ENCODE data around the gene OR8B8. TPM values are rescaled to one million over a fixed set of nuclear protein-coding genes. Genes with fewer than 3 reads are reported as not detected.
"Not testable (repeated sequence)": the region's sequence is repeated elsewhere in the genome, so short reads cannot be mapped to it uniquely, and the experiment has no call there.

The OR8B8 gene
- total RNA-seq, 1 donor from 2014 or later, result not detected

- Histone ChIP-seq H3K4me3 (no peak overlapping the region), H3K9me3 (no peaks in the 10 kb centered on the region), H3K4me1 (no peaks in the 10 kb centered on the region), H3K36me3 (no peaks in the 10 kb centered on the region), H3K27me3 (no peaks in the 10 kb centered on the region), H3K27ac (no peak overlapping the region)
- no peak for DNase-seq (ENCODE audit: extremely low spot score in 2 of 2)
- intact Hi-C loops (cut with DNase I), result no loop called here
- TF ChIP-seq POLR2AphosphoS5 (IDR thresholded peaks at IDR 0.05; ENCODE audit: insufficient read depth in 1 of 2, low read depth in 1 of 2), result no peak
- no peak for TF ChIP-seq POLR2A (IDR thresholded peaks at IDR 0.05)
- no peak for TF ChIP-seq CTCF (IDR thresholded peaks at IDR 0.05)
Measured at GRCh38 chr11:124463324-124463723, 17.8 kb upstream of the OR8B8 start.

GRCh38 chr11:124460459-124460858, 15.0 kb upstream of the OR8B8 start:
- TF ChIP-seq CTCF (IDR thresholded peaks at IDR 0.05) (no peak), POLR2AphosphoS5 (IDR thresholded peaks at IDR 0.05; ENCODE audit: insufficient read depth in 1 of 2, low read depth in 1 of 2) (no peak), POLR2A (IDR thresholded peaks at IDR 0.05) (no peak)
- H3K4me3 ChIP-seq, result no peak overlapping the region
- no peaks in the 10 kb centered on the region for H3K9me3 ChIP-seq
- no peaks in the 10 kb centered on the region for H3K36me3 ChIP-seq
- H3K27ac ChIP-seq, result no peak overlapping the region
- intact Hi-C loops (cut with DNase I), result no loop called here
- H3K4me1 ChIP-seq, result no peaks in the 10 kb centered on the region
- H3K27me3 ChIP-seq, result no peaks in the 10 kb centered on the region
- no peak for DNase-seq (ENCODE audit: extremely low spot score in 2 of 2)

GRCh38 chr11:124459379-124459778, 13.9 kb upstream of the OR8B8 start:
- H3K4me3 ChIP-seq; H3K27me3 ChIP-seq; H3K4me1 ChIP-seq; DNase-seq (ENCODE audit: extremely low spot score in 2 of 2); intact Hi-C loops (cut with DNase I); H3K27ac ChIP-seq; H3K36me3 ChIP-seq; H3K9me3 ChIP-seq: not testable (repeated sequence)

- Histone ChIP-seq H3K36me3 (no peaks in the 10 kb centered on the region), H3K27ac (no peak overlapping the region), H3K27me3 (no peaks in the 10 kb centered on the region), H3K9me3 (no peaks in the 10 kb centered on the region), H3K4me3 (no peak overlapping the region), H3K4me1 (no peaks in the 10 kb centered on the region)
- intact Hi-C loops (cut with DNase I), result no loop called here
- DNase-seq (ENCODE audit: extremely low spot score in 2 of 2), result no peak
- no peak for TF ChIP-seq CTCF (IDR thresholded peaks at IDR 0.05)
- no peak for TF ChIP-seq POLR2AphosphoS5 (IDR thresholded peaks at IDR 0.05; ENCODE audit: insufficient read depth in 1 of 2, low read depth in 1 of 2)
- no peak for TF ChIP-seq POLR2A (IDR thresholded peaks at IDR 0.05)
Measured at GRCh38 chr11:124454552-124454951, 9.1 kb upstream of the OR8B8 start.

- Histone ChIP-seq H3K9me3 (no peaks in the 10 kb centered on the region), H3K4me3 (no peak overlapping the region), H3K36me3 (no peaks in the 10 kb centered on the region), H3K4me1 (no peaks in the 10 kb centered on the region), H3K27me3 (no peaks in the 10 kb centered on the region), H3K27ac (no peak overlapping the region)
- intact Hi-C loops (cut with DNase I), result no loop called here
- DNase-seq (ENCODE audit: extremely low spot score in 2 of 2), result no peak
- TF ChIP-seq POLR2A (IDR thresholded peaks at IDR 0.05) (no peak), CTCF (IDR thresholded peaks at IDR 0.05) (no peak), POLR2AphosphoS5 (IDR thresholded peaks at IDR 0.05; ENCODE audit: insufficient read depth in 1 of 2, low read depth in 1 of 2) (no peak)
Measured at GRCh38 chr11:124446916-124447315, 1.4 kb upstream of the OR8B8 start.

GRCh38 chr11:124442847-124443246, 2.6 kb downstream of the OR8B8 start:
- intact Hi-C loops (cut with DNase I), result no loop called here
- Histone ChIP-seq H3K36me3 (no peaks in the 10 kb centered on the region), H3K9me3 (no peaks in the 10 kb centered on the region), H3K27ac (no peak overlapping the region), H3K4me1 (no peaks in the 10 kb centered on the region), H3K27me3 (no peaks in the 10 kb centered on the region), H3K4me3 (no peak overlapping the region)
- no peak for DNase-seq (ENCODE audit: extremely low spot score in 2 of 2)
- TF ChIP-seq CTCF (IDR thresholded peaks at IDR 0.05) (no peak), POLR2AphosphoS5 (IDR thresholded peaks at IDR 0.05; ENCODE audit: insufficient read depth in 1 of 2, low read depth in 1 of 2) (no peak)

Data from vagina (tissue), 2 donors.